Measurements from ENCODE around the gene TLN1. TPM values are rescaled to one million over a fixed set of nuclear protein-coding genes. Genes with fewer than 3 reads are reported as not detected.

TLN1 gene
- total RNA-seq, 1 donor from 2014 or later, result 164 TPM

- no peak overlapping the region for H3K4me3 Mint-ChIP-seq
- no peak for TF ChIP-seq CTCF (conservative IDR thresholded peaks at IDR 0.05)
- H3K9me3 Mint-ChIP-seq, result no peaks in the 10 kb centered on the region
- no peak overlapping the region for H3K27ac Mint-ChIP-seq
- H3K4me1 Mint-ChIP-seq (ENCODE audit: unreplicated experiment), result no peaks in the 10 kb centered on the region
- DNase-seq (ENCODE audit: extremely low spot score, unreplicated experiment), result no peak
- peaks cover 46% of the 10 kb centered on the region for H3K36me3 Mint-ChIP-seq
- no peaks in the 10 kb centered on the region for H3K27me3 Mint-ChIP-seq
These were observed 21.0 kb downstream of the TLN1 start for GRCh38 chr9:35710818-35711500.

- no peak overlapping the region for H3K4me3 Mint-ChIP-seq
- H3K4me1 Mint-ChIP-seq (ENCODE audit: unreplicated experiment), result no peaks in the 10 kb centered on the region
- H3K9me3 Mint-ChIP-seq, result no peaks in the 10 kb centered on the region
- H3K27me3 Mint-ChIP-seq, result no peaks in the 10 kb centered on the region
- peaks cover 40% of the 10 kb centered on the region for H3K36me3 Mint-ChIP-seq
- no peak for DNase-seq (ENCODE audit: extremely low spot score, unreplicated experiment)
- no peak for TF ChIP-seq CTCF (conservative IDR thresholded peaks at IDR 0.05)
- no peak overlapping the region for H3K27ac Mint-ChIP-seq
These were observed 23.8 kb downstream of the TLN1 start for GRCh38 chr9:35708146-35708545.

- Mint-ChIP-seq H3K4me3 (no peak overlapping the region), H3K27ac (no peak overlapping the region)
These were observed 25.0 kb downstream of the TLN1 start for GRCh38 chr9:35706951-35707350.

GRCh38 chr9:35705836-35706430 lies 26.1 kb downstream of the TLN1 start:
- H3K27me3 Mint-ChIP-seq, result no peaks in the 10 kb centered on the region
- DNase-seq (ENCODE audit: extremely low spot score, unreplicated experiment), result no peak
- H3K4me1 Mint-ChIP-seq (ENCODE audit: unreplicated experiment), result no peaks in the 10 kb centered on the region
- TF ChIP-seq CTCF (conservative IDR thresholded peaks at IDR 0.05), result no peak
- no peak overlapping the region for H3K27ac Mint-ChIP-seq
- H3K36me3 Mint-ChIP-seq, result peaks cover 45% of the 10 kb centered on the region
- no peak overlapping the region for H3K4me3 Mint-ChIP-seq
- H3K9me3 Mint-ChIP-seq, result no peaks in the 10 kb centered on the region

More at GRCh38 chr9:35706951-35707350, 25.0 kb downstream of the TLN1 start:
- no peak for DNase-seq (ENCODE audit: extremely low spot score, unreplicated experiment)
- Mint-ChIP-seq H3K4me1 (ENCODE audit: unreplicated experiment) (no peaks in the 10 kb centered on the region), H3K9me3 (no peaks in the 10 kb centered on the region), H3K27me3 (no peaks in the 10 kb centered on the region), H3K36me3 (peaks cover 46% of the 10 kb centered on the region)
- no peak for TF ChIP-seq CTCF (conservative IDR thresholded peaks at IDR 0.05)

GRCh38 chr9:35705372-35705771 lies 26.6 kb downstream of the TLN1 start:
- no peak overlapping the region for H3K4me3 Mint-ChIP-seq

More at GRCh38 chr9:35705372-35705771, 26.6 kb downstream of the TLN1 start:
- H3K4me1 Mint-ChIP-seq (ENCODE audit: unreplicated experiment), result no peaks in the 10 kb centered on the region
- H3K36me3 Mint-ChIP-seq, result peaks cover 40% of the 10 kb centered on the region
- no peaks in the 10 kb centered on the region for H3K9me3 Mint-ChIP-seq
- no peaks in the 10 kb centered on the region for H3K27me3 Mint-ChIP-seq
- H3K27ac Mint-ChIP-seq, result no peak overlapping the region
- DNase-seq (ENCODE audit: extremely low spot score, unreplicated experiment), result no peak
- TF ChIP-seq CTCF (conservative IDR thresholded peaks at IDR 0.05), result no peak
